BE2C (cell line): ENCODE measurements around the gene PAQR8.

Experiments used
- DNase-seq: peaks from one replicate; pipeline ENCODE4 v3.0.0-alpha.2; 2020
- H3K27me3 ChIP-seq: fragments of 250-450 bp; sonication (Bioruptor Pico); 2 replicates; pipeline ENCODE4 v1.5.1; 2020; ENCODE audit warnings: mild to moderate bottlenecking
- H3K36me3 ChIP-seq: fragments of 250-450 bp; sonication (Bioruptor Pico); 2 replicates; pipeline ENCODE4 v1.5.1; 2020; ENCODE audit warnings: mild to moderate bottlenecking
- H3K4me1 ChIP-seq: fragments of 250-450 bp; sonication (Bioruptor Pico); 2 replicates; pipeline ENCODE4 v1.5.1; 2020
- H3K4me3 ChIP-seq: 2 replicates; pipeline ENCODE4 v1.5.1; 2011; ENCODE audit warnings: low read depth, low read length
- H3K9me3 ChIP-seq: fragments of 250-450 bp; sonication (Bioruptor Pico); 2 replicates; pipeline ENCODE4 v1.5.1; 2020
- CTCF ChIP-seq: IDR thresholded peaks from 2 replicates; pipeline ENCODE4 v1.5.1; 2012; ENCODE audit warnings: mild to moderate bottlenecking, low read depth, low read length

The PAQR8 gene

GRCh38 chr6:52324189-52324588 is 37.8 kb upstream of the PAQR8 start:
- Histone ChIP-seq H3K36me3 (no peaks in the 10 kb centered on the region), H3K9me3 (no peaks in the 10 kb centered on the region), H3K27me3 (no peaks in the 10 kb centered on the region), H3K4me1 (peaks cover 11% of the 10 kb centered on the region), H3K4me3 (no peak overlapping the region)
- no peak for DNase-seq
- TF ChIP-seq CTCF = no peak

GRCh38 chr6:52325695-52326471 is 36.1 kb upstream of the PAQR8 start:
- Histone ChIP-seq H3K4me3 (no peak overlapping the region), H3K36me3 (no peaks in the 10 kb centered on the region), H3K9me3 (no peaks in the 10 kb centered on the region), H3K27me3 (no peaks in the 10 kb centered on the region), H3K4me1 (peaks cover 7% of the 10 kb centered on the region)
- TF ChIP-seq CTCF = no peak
- DNase-seq = no peak

GRCh38 chr6:52326540-52327364 is 35.2 kb upstream of the PAQR8 start:
- no peaks in the 10 kb centered on the region for H3K27me3 ChIP-seq
- no peaks in the 10 kb centered on the region for H3K36me3 ChIP-seq
- no peak for TF ChIP-seq CTCF
- no peaks in the 10 kb centered on the region for H3K9me3 ChIP-seq
- H3K4me1 ChIP-seq = peaks cover 7% of the 10 kb centered on the region
- DNase-seq = no peak
- no peak overlapping the region for H3K4me3 ChIP-seq

GRCh38 chr6:52328303-52328662 is 33.7 kb upstream of the PAQR8 start:
- no peak overlapping the region for H3K4me3 ChIP-seq
- DNase-seq = no peak
- no peaks in the 10 kb centered on the region for H3K36me3 ChIP-seq
- H3K4me1 ChIP-seq = peaks cover 7% of the 10 kb centered on the region
- H3K27me3 ChIP-seq = no peaks in the 10 kb centered on the region
- H3K9me3 ChIP-seq = no peaks in the 10 kb centered on the region
- TF ChIP-seq CTCF = no peak

- Histone ChIP-seq H3K27me3 (no peaks in the 10 kb centered on the region), H3K4me3 (no peak overlapping the region), H3K36me3 (no peaks in the 10 kb centered on the region), H3K4me1 (peaks cover 7% of the 10 kb centered on the region), H3K9me3 (no peaks in the 10 kb centered on the region)
- no peak for DNase-seq
- no peak for TF ChIP-seq CTCF
Observed at GRCh38 chr6:52328729-52329128, 33.2 kb upstream of the PAQR8 start.

- peaks cover 7% of the 10 kb centered on the region for H3K4me1 ChIP-seq
Observed at GRCh38 chr6:52330470-52330869, 31.5 kb upstream of the PAQR8 start.

More at GRCh38 chr6:52330470-52330869, 31.5 kb upstream of the PAQR8 start:
- TF ChIP-seq CTCF = no peak
- Histone ChIP-seq H3K9me3 (no peaks in the 10 kb centered on the region), H3K27me3 (no peaks in the 10 kb centered on the region), H3K36me3 (no peaks in the 10 kb centered on the region), H3K4me3 (no peak overlapping the region)
- DNase-seq = no peak
